Mammary epithelial cell (primary cell): ENCODE measurements around the gene SH2B2.

Experiments used
- EZH2 ChIP-seq: IDR thresholded peaks from 2 replicates; pipeline ENCODE4 v1.6.1; 2012; ENCODE audit warnings: low read length, inconsistent platforms, borderline replicate concordance
- TF ChIP-seq, protein P1 (sequence below), 2 donors: IDR thresholded peaks in 1 of 2; conservative IDR thresholded peaks in 1 of 2; 2 replicates each; pipeline ENCODE4 v1.5.1; 2011 to 2012; ENCODE audit warnings: inconsistent platforms in 2 of 2, low read length in 2 of 2, mild to moderate bottlenecking in 2 of 2, control low read depth in 1 of 2, low read depth in 1 of 2; ENCODE audit not compliant: insufficient read depth in 1 of 2; ENCODE audit errors: extremely low read depth in 1 of 2

DNA sequence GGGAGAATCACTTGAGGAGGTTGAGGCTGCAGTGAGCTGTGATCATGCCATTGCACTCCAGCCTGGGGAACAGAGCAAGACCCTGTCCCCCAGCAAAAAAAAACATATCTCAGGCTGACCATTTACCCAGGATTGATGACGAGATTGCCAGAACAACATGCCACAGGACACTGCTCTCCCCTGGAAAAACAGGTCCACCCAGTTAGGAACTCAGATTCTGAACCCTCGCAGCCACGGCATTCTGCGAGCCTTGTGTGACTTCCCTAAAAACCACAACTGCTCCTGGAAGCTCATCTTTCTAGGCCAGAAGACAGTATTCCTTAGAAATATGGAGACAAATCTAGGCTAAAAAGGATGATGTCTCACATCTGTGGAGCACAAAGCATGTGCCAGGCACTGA lies 42.1 kb upstream of the SH2B2 start:
- TF ChIP-seq, protein P1, sequence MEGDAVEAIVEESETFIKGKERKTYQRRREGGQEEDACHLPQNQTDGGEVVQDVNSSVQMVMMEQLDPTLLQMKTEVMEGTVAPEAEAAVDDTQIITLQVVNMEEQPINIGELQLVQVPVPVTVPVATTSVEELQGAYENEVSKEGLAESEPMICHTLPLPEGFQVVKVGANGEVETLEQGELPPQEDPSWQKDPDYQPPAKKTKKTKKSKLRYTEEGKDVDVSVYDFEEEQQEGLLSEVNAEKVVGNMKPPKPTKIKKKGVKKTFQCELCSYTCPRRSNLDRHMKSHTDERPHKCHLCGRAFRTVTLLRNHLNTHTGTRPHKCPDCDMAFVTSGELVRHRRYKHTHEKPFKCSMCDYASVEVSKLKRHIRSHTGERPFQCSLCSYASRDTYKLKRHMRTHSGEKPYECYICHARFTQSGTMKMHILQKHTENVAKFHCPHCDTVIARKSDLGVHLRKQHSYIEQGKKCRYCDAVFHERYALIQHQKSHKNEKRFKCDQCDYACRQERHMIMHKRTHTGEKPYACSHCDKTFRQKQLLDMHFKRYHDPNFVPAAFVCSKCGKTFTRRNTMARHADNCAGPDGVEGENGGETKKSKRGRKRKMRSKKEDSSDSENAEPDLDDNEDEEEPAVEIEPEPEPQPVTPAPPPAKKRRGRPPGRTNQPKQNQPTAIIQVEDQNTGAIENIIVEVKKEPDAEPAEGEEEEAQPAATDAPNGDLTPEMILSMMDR (conservative IDR thresholded peaks at IDR 0.05 in 1 of 2, IDR thresholded peaks at IDR 0.05 in 1 of 2; ENCODE audit: extremely low read depth in 1 of 2, insufficient read depth in 1 of 2, low read depth in 1 of 2, low read length in 2 of 2): no peak
- TF ChIP-seq EZH2: no peak
